ENCODE measurements around the gene C12orf76.

GRCh38 chr12:109996483-109996853 is 51.9 kb downstream of the C12orf76 start:
- TF ChIP-seq CTCF (IDR thresholded peaks at IDR 0.05) (no peak), FOXJ3 (CRISPR knock-in tag; IDR thresholded peaks at IDR 0.05; ENCODE audit: borderline replicate concordance) (no peak), TCF7 (CRISPR knock-in tag; IDR thresholded peaks at IDR 0.05; ENCODE audit: low read depth) (no peak), NFYB (CRISPR knock-in tag; conservative IDR thresholded peaks at IDR 0.05; ENCODE audit: low read depth) (no peak), GABPB1 (CRISPR knock-in tag; IDR thresholded peaks at IDR 0.05) (no peak), SP1 (CRISPR knock-in tag; conservative IDR thresholded peaks at IDR 0.05) (no peak)

Measured in WTC11 (cell line).